LNCaP clone FGC (cell line): ENCODE measurements around the gene OPCML.

Source experiments
- DNase-seq: peaks from one replicate; pipeline ENCODE4 v3.0.0-alpha.2; 2011; ENCODE audit warnings: low read depth
- H3K4me3 ChIP-seq: 2 replicates; pipeline ENCODE4 v1.5.1; 2011; ENCODE audit warnings: mild to moderate bottlenecking, low read depth, low read length, control low read depth
- TF ChIP-seq, protein P1 (sequence below): IDR thresholded peaks from 2 replicates; pipeline ENCODE4 v1.5.1; 2012; ENCODE audit warnings: mild to moderate bottlenecking; ENCODE audit not compliant: control insufficient read depth, insufficient read depth; ENCODE audit errors: extremely low read depth

OPCML gene

DNA sequence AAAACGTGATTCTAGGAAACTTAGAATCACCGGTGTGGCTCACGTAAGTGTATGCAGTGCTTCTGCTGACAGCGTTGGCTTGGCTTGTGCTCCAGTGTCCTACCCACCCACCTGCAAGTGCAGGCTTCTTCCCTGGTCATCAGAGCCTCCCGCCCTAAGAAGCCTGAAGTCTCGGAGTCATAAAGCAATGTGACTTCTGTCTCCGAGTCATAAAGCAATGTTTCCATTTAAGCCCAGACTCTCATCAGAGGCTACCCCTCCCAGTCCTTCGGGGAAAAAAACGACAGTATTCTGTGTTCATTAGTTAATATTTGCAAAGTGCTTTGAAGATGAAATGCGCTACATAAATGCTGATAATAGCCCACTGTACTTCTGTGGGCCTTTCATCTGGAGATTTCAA is 293.8 kb downstream of the OPCML start:
- TF ChIP-seq, protein P1, sequence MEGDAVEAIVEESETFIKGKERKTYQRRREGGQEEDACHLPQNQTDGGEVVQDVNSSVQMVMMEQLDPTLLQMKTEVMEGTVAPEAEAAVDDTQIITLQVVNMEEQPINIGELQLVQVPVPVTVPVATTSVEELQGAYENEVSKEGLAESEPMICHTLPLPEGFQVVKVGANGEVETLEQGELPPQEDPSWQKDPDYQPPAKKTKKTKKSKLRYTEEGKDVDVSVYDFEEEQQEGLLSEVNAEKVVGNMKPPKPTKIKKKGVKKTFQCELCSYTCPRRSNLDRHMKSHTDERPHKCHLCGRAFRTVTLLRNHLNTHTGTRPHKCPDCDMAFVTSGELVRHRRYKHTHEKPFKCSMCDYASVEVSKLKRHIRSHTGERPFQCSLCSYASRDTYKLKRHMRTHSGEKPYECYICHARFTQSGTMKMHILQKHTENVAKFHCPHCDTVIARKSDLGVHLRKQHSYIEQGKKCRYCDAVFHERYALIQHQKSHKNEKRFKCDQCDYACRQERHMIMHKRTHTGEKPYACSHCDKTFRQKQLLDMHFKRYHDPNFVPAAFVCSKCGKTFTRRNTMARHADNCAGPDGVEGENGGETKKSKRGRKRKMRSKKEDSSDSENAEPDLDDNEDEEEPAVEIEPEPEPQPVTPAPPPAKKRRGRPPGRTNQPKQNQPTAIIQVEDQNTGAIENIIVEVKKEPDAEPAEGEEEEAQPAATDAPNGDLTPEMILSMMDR = no peak
- H3K4me3 ChIP-seq = no peak overlapping the region
- DNase-seq = no peak

DNA sequence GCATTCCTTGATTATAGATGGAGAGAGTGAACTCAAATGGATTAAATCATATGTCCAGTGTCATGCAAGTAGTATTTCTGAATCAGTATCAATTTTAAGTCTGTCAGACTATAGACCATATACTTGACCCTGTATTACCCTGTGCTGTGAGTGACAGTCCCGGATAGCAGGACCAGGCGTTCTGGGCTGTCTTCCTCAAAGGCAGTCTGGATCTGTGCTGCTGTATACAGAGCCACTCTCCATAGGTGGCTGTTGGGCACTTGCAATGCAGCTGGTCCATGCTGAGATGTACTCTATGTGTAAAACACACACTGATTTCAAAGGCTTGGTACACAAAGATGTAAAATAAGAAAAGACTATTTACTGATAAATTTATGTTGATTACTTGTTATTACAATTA is 294.3 kb downstream of the OPCML start:
- H3K4me3 ChIP-seq = no peak overlapping the region
- no peak for DNase-seq
- TF ChIP-seq, protein P1 = no peak

DNA sequence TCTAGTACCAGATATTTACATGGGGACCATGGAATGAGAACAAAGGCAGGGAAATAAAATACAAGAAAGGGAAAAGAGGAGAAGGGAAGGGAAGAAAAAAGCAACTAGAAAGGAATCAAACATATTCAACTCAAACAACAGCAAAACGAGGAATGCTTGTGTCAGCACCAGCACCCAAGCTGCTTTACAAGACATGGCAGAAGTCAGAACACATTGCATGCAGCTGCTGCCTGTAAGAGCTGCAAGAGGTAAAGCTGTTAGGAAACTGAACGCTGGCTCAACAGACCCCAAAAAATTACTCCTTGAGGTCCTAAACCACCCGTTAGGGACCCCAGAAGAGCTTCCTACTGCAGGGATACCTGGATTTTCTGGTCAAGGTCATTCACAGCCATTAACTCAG is 296.9 kb downstream of the OPCML start:
- no peak overlapping the region for H3K4me3 ChIP-seq
- DNase-seq = no peak
- TF ChIP-seq, protein P1 = no peak

DNA sequence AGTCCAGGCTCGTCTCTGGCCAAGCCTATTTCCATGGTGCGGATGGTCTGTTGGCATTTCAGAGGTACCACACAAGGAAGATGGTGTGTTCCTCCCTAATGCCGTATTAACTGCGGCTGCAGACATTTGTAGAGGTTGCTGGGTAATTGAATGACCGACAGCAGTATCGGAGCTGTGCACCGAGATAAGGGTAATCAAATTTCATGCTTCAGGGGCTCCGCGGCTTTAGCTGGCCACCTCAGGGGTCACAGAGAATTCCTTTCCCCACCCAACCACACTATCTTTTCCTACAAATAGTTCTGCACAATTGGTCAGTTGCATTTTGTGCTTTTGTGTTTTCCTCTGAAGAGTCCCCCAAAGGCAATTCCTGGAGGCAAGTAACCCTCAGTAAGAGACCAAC is 297.4 kb downstream of the OPCML start:
- no peak overlapping the region for H3K4me3 ChIP-seq
- DNase-seq = no peak
- TF ChIP-seq, protein P1 = no peak

DNA sequence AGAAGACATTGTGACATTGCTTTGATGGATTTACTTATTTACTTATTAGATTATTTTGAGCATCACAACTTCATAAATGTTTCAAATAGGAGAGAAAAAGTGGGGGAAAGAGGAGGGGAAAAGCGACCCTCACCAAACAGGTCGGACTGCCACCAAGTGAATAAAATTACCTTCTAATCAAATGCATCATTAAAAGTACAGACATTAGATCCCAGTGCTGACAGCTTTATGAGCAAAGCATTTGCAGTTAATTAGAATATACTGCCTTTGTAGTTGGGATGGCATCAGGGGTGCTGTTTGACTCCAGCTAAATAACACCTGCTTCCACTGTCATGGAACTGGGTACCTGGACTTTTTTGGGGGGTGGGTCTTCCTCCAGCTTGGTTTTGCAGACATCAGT is 299.6 kb downstream of the OPCML start:
- no peak for DNase-seq
- TF ChIP-seq, protein P1 = no peak
- no peak overlapping the region for H3K4me3 ChIP-seq

DNA sequence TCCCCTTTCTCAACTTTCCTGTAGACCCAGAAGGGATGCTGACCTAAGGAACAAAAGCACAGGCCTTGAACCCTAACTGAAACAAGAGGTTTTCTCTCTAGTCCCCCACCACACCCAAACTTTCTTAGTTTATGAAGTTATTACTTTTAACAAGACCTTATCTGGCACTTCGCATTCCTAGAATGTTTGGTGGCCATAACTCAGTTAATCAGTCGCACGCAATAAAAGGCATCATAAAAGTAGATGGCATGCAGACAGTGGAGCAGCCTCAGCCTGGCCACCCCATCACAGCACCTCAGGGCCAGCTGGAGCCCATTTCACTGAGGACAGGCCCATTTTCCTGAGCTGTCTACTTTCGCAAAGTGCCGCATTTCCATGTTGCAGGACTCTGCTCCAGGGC is 301.9 kb downstream of the OPCML start:
- DNase-seq = no peak
- no peak overlapping the region for H3K4me3 ChIP-seq
- TF ChIP-seq, protein P1 = no peak

DNA sequence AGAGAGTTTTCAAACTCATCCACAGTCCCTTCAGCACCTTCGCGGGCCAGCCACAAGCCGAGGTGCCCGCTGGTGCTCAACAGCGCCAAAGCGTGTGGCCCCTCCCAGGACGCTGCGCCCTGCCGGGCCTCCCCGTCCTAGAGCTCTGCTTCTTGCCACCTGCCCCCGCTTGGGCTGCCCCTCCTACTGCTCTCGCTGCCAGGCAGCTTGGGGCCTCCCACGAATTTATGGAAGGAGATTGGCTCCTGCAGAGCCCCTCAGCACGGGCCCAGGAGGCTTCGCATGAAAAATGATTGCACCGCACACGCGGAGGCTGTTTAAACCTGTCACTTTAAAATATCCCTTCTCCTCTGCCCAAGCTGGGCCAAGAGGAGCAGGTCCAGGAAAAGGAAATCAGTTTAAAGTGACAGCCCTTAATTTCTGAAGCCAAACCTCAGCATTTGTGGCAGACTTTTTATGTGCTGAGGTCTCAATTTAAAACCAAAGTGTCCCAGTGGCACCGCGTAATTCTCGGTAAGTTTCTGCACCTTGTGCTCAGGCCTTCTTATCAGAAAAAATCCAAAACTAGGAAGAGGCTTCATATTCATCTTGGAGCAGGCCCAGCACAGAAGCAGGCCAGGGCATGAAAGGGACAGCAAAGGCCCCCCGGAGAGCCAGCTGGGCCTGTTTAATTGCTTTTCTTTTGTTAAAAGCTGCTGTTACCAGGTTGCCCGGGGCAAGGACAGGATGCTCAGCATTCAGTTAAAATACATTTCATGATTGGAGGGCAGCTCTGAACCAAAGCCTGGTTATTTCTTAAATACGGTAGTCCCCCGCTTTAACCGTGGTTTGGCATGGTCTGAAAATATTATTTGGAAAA is 303.6 kb downstream of the OPCML start:
- H3K4me3 ChIP-seq = no peak overlapping the region
- DNase-seq = no peak
- TF ChIP-seq, protein P1 = no peak
